HepG2 (cell line): Measurements from ENCODE around the gene DUSP9. TPM values are rescaled to one million over a fixed set of nuclear protein-coding genes. Genes with fewer than 3 reads are reported as not detected.

Experiments
- BATF2 ChIP-seq: sonication (generic); formaldehyde crosslinking; IDR thresholded peaks from 2 replicates; pipeline ENCODE4 v1.8.0; 2022; ENCODE audit warnings: mild to moderate bottlenecking, missing genetic modification reagents, moderate library complexity
- DBP ChIP-seq: sonication (generic); formaldehyde crosslinking; IDR thresholded peaks from 2 replicates; pipeline ENCODE4 v1.4.0; 2020; ENCODE audit warnings: missing genetic modification reagents; ENCODE audit errors: not compliant biosample characterization
- MIER2 ChIP-seq: IDR thresholded peaks from 2 replicates; pipeline ENCODE4 v1.6.1; 2016; ENCODE audit warnings: missing biosample characterization, missing genetic modification reagents
- TRIM24 ChIP-seq: sonication (generic); formaldehyde crosslinking; IDR thresholded peaks from 2 replicates; pipeline ENCODE4 v1.8.0; 2022; ENCODE audit warnings: mild to moderate bottlenecking, missing genetic modification reagents
- ZNF607 ChIP-seq: sonication (generic); formaldehyde crosslinking; IDR thresholded peaks from 2 replicates; pipeline ENCODE4 v1.5.1; 2020; ENCODE audit warnings: missing genetic modification reagents, mild to moderate bottlenecking, borderline replicate concordance
- ZSCAN20 ChIP-seq: sonication (generic); formaldehyde crosslinking; IDR thresholded peaks from 2 replicates; pipeline ENCODE4 v1.4.0; 2020; ENCODE audit warnings: missing genetic modification reagents, mild to moderate bottlenecking, borderline replicate concordance
- polyA plus RNA-seq, 8 experiments: library from polyadenylated mRNA; depleted of rRNA in 3 of 8; stranded (reverse) in 7 of 8; unstranded in 1 of 8; fragments of >200 nt; fragmentation: Illumina TruSeq in 4 of 8; extraction: Trizol in 4 of 8; gene quantifications; 2 replicates each; pipeline versions ENCODE4 v1.2.1 to v1.2.3, GENCODE V29; 2011 to 2016; ENCODE audit warnings: low read depth in 4 of 8, missing spikeins in 1 of 8, mixed read lengths in 1 of 8; ENCODE audit not compliant: insufficient read depth in 1 of 8
- total RNA-seq, 5 experiments: library from RNA; depleted of rRNA; stranded (reverse); fragments of >200 nt; fragmentation: Illumina TruSeq; extraction: Trizol; gene quantifications; 2 replicates each; pipeline ENCODE4 v1.2.3, GENCODE V29; 2016; ENCODE audit warnings: low read depth in 1 of 5
- TF ChIP-seq, protein P1 (sequence below): sonication (generic); formaldehyde crosslinking; IDR thresholded peaks from 2 replicates; pipeline ENCODE4 v1.5.1; 2020; ENCODE audit warnings: missing genetic modification reagents, mild to moderate bottlenecking, borderline replicate concordance
- TF ChIP-seq, protein P2 (sequence below): sonication (generic); formaldehyde crosslinking; IDR thresholded peaks from 2 replicates; pipeline ENCODE4 v1.4.0; 2020; ENCODE audit warnings: missing genetic modification reagents, low read depth, mild to moderate bottlenecking, borderline replicate concordance
- TF ChIP-seq, protein P3 (sequence below): sonication (generic); formaldehyde crosslinking; IDR thresholded peaks from 2 replicates; pipeline ENCODE4 v1.9.0; 2021; ENCODE audit warnings: missing genetic modification reagents, borderline replicate concordance

Gene DUSP9
- total and polyA plus RNA-seq, 2 of the 13 experiments (the other 11 are each of a cell fraction or from before 2014, with no cell fraction given): 235 to 435 TPM

- TF ChIP-seq DBP (no peak), ZNF607 (no peak), BATF2 (no peak), TRIM24 (CRISPR knock-in tag) (no peak), ZSCAN20 (CRISPR knock-in tag) (no peak), MIER2 (CRISPR knock-in tag) (no peak)
- TF ChIP-seq, protein P1, sequence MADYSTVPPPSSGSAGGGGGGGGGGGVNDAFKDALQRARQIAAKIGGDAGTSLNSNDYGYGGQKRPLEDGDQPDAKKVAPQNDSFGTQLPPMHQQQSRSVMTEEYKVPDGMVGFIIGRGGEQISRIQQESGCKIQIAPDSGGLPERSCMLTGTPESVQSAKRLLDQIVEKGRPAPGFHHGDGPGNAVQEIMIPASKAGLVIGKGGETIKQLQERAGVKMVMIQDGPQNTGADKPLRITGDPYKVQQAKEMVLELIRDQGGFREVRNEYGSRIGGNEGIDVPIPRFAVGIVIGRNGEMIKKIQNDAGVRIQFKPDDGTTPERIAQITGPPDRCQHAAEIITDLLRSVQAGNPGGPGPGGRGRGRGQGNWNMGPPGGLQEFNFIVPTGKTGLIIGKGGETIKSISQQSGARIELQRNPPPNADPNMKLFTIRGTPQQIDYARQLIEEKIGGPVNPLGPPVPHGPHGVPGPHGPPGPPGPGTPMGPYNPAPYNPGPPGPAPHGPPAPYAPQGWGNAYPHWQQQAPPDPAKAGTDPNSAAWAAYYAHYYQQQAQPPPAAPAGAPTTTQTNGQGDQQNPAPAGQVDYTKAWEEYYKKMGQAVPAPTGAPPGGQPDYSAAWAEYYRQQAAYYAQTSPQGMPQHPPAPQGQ (CRISPR knock-in tag): no peak
- TF ChIP-seq, protein P2, sequence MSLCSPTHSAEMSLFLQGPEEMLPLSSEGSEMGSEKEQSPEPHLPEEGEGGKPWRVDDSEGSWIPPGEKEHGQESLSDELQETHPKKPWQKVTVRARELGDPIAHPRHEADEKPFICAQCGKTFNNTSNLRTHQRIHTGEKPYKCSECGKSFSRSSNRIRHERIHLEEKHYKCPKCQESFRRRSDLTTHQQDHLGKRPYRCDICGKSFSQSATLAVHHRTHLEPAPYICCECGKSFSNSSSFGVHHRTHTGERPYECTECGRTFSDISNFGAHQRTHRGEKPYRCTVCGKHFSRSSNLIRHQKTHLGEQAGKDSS: no peak
- TF ChIP-seq, protein P3, sequence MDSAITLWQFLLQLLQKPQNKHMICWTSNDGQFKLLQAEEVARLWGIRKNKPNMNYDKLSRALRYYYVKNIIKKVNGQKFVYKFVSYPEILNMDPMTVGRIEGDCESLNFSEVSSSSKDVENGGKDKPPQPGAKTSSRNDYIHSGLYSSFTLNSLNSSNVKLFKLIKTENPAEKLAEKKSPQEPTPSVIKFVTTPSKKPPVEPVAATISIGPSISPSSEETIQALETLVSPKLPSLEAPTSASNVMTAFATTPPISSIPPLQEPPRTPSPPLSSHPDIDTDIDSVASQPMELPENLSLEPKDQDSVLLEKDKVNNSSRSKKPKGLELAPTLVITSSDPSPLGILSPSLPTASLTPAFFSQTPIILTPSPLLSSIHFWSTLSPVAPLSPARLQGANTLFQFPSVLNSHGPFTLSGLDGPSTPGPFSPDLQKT (CRISPR knock-in tag): no peak
These were observed 12.8 kb upstream of the DUSP9 start (continued) for GRCh38 chrX:153634236-153634635.
